Thyroid gland (tissue), 4 donors: ENCODE measurements around the gene GARRE1.

Source experiments
- CTCF ChIP-seq, 6 experiments: fragments of 200-600 bp in 3 of 6; fragments of 450-650 bp in 3 of 6; sonication (generic) in 3 of 6; IDR thresholded peaks; one replicate each; pipeline ENCODE4 v1.5.1; 2016 to 2019; ENCODE audit warnings: antibody characterized with exemption in 6 of 6, mild to moderate bottlenecking in 2 of 6, inconsistent platforms in 1 of 6, moderate library complexity in 1 of 6
- POLR2A ChIP-seq, 2 donors: fragments of 450-650 bp; IDR thresholded peaks; one replicate each; pipeline ENCODE4 v1.6.1; 2017; ENCODE audit warnings: antibody characterized with exemption in 2 of 2, mild to moderate bottlenecking in 2 of 2, moderate library complexity in 1 of 2

GRCh38 chr19:34246340-34246739 is 8.0 kb upstream of the GARRE1 start:
- TF ChIP-seq CTCF (IDR thresholded peaks at IDR 0.05): no peak
- TF ChIP-seq POLR2A (IDR thresholded peaks at IDR 0.05): no peak
